Tibial artery (tissue), 4 donors: ENCODE measurements around the gene CLIC6.
"Not testable (repeated sequence)": the region's sequence is repeated elsewhere in the genome, so short reads cannot be mapped to it uniquely, and the experiment has no call there.

Experiments used
- DNase-seq, 2 donors: peaks; one replicate each; pipeline ENCODE4 v3.0.0-alpha.2; 2019
- H3K27ac ChIP-seq, 2 donors: fragments of 200-600 bp; sonication (generic) in 1 of 2; 1 replicate in 1 of 2; 2 replicates in 1 of 2; pipeline ENCODE4 v1.5.1; 2018 to 2019; ENCODE audit warnings: mild to moderate bottlenecking in 1 of 2
- H3K27me3 ChIP-seq, 2 donors: fragments of 200-600 bp; sonication (generic) in 1 of 2; one replicate each; pipeline versions ENCODE4 v1.5.1 to v1.6.0; 2016 to 2019
- H3K36me3 ChIP-seq, 3 donors: fragments of 200-600 bp; sonication (generic) in 2 of 3; one replicate each; pipeline ENCODE4 v1.5.1; 2016 to 2019; ENCODE audit warnings: mild to moderate bottlenecking in 2 of 3
- H3K4me1 ChIP-seq, 4 donors: fragments of 200-600 bp; sonication (generic) in 2 of 4; 1 replicate in 3 of 4; 2 replicates in 1 of 4; pipeline ENCODE4 v1.5.1; 2016 to 2019
- H3K4me3 ChIP-seq, 2 donors: fragments of 200-600 bp; sonication (generic) in 1 of 2; 1 replicate in 1 of 2; 2 replicates in 1 of 2; pipeline ENCODE4 v1.5.1; 2018 to 2019; ENCODE audit warnings: mild to moderate bottlenecking in 2 of 2
- H3K9me3 ChIP-seq, 3 donors: fragments of 200-600 bp; sonication (generic) in 1 of 3; one replicate each; pipeline ENCODE4 v1.5.1; 2016 to 2019
- CTCF ChIP-seq, 2 experiments: fragments of 200-600 bp in 1 of 2; fragments of 450-650 bp in 1 of 2; IDR thresholded peaks; one replicate each; pipeline ENCODE4 v1.5.1; 2017 to 2019; ENCODE audit warnings: antibody characterized with exemption in 2 of 2, mild to moderate bottlenecking in 1 of 2, moderate library complexity in 1 of 2
- intact Hi-C: fragments of 100-400 bp; cut with DNase I; formaldehyde crosslinking; loops from one replicate; pipeline ENCODE4 v1.15.0; 2023; ENCODE audit warnings: low total_unique reads

Gene CLIC6

GRCh38 chr21:34661848-34662247, 6.9 kb upstream of the CLIC6 start:
- H3K27ac ChIP-seq: no peak overlapping the region
- intact Hi-C loops: no loop called here
- DNase-seq: no peak
- peaks cover 3 to 27% (median 16%) of the 10 kb centered on the region in 3 donors for H3K9me3 ChIP-seq
- peaks cover 0 to 12% of the 10 kb centered on the region in 2 donors for H3K27me3 ChIP-seq
- no peak for TF ChIP-seq CTCF (IDR thresholded peaks at IDR 0.05)
- no peaks in the 10 kb centered on the region for H3K36me3 ChIP-seq
- H3K4me3 ChIP-seq: no peak overlapping the region
- H3K4me1 ChIP-seq: no peaks in the 10 kb centered on the region

GRCh38 chr21:34667761-34668160, 1.0 kb upstream of the CLIC6 start:
- no peaks in the 10 kb centered on the region for H3K36me3 ChIP-seq
- peaks cover 0 to 36% of the 10 kb centered on the region in 2 donors for H3K27me3 ChIP-seq
- no peak for DNase-seq
- H3K9me3 ChIP-seq: peaks cover 0 to under 1% (median 0%) of the 10 kb centered on the region in 3 donors
- no peak overlapping the region for H3K4me3 ChIP-seq
- intact Hi-C loops: no loop called here
- H3K27ac ChIP-seq: no peak overlapping the region
- TF ChIP-seq CTCF (IDR thresholded peaks at IDR 0.05): no peak
- peaks cover 0 to 20% (median 17%) of the 10 kb centered on the region in 4 donors for H3K4me1 ChIP-seq

DNA sequence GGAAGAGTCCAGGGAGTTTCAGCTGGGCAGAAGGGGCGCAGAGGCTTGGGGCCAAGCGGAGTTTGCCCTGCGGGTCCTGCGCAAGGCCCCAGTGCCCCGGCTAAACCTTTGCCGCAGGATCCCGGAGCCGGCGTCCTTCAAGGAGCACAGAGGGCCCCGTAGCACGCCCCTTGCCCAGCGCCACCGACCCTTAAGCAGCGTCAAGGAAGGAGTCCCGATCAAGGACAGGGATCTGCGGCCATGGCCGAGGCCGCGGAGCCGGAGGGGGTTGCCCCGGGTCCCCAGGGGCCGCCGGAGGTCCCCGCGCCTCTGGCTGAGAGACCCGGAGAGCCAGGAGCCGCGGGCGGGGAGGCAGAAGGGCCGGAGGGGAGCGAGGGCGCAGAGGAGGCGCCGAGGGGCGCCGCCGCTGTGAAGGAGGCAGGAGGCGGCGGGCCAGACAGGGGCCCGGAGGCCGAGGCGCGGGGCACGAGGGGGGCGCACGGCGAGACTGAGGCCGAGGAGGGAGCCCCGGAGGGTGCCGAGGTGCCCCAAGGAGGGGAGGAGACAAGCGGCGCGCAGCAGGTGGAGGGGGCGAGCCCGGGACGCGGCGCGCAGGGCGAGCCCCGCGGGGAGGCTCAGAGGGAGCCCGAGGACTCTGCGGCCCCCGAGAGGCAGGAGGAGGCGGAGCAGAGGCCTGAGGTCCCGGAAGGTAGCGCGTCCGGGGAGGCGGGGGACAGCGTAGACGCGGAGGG, 520 bp downstream of the CLIC6 start:
- TF ChIP-seq CTCF (IDR thresholded peaks at IDR 0.05): no peak
- Histone ChIP-seq H3K27ac (peak overlapping the region; percentile 47 to 54), H3K27me3 (peaks cover 0 to 43% of the 10 kb centered on the region in 2 donors), H3K4me1 (peaks cover 0 to 20% (median 17%) of the 10 kb centered on the region in 4 donors), H3K36me3 (no peaks in the 10 kb centered on the region), H3K9me3 (no peaks in the 10 kb centered on the region), H3K4me3 (peak overlapping the region; percentile 50 to 61)
- intact Hi-C loops: no loop called here
- no peak for DNase-seq

DNA sequence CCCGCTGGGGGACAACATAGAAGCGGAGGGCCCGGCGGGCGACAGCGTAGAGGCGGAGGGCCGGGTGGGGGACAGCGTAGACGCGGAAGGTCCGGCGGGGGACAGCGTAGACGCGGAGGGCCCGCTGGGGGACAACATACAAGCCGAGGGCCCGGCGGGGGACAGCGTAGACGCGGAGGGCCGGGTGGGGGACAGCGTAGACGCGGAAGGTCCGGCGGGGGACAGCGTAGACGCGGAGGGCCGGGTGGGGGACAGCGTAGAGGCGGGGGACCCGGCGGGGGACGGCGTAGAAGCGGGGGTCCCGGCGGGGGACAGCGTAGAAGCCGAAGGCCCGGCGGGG, 1.1 kb downstream of the CLIC6 start:
- DNase-seq, intact Hi-C loops, H3K36me3 ChIP-seq, H3K9me3 ChIP-seq: not testable (repeated sequence)
- H3K4me1 ChIP-seq: peaks cover 0 to 20% (median 17%) of the 10 kb centered on the region in 4 donors
- peak overlapping the region; percentile 50 to 61 for H3K4me3 ChIP-seq
- peaks cover 0 to 45% of the 10 kb centered on the region in 2 donors for H3K27me3 ChIP-seq
- H3K27ac ChIP-seq: peak overlapping the region; percentile 47 to 54

- H3K36me3 ChIP-seq: no peaks in the 10 kb centered on the region
- H3K27me3 ChIP-seq: peaks cover 0 to 45% of the 10 kb centered on the region in 2 donors
- intact Hi-C loops: no loop called here
- peak overlapping the region; percentile 47 to 54 for H3K27ac ChIP-seq
- peak in 1 of 2 donors; percentile 33 for DNase-seq
- no peak for TF ChIP-seq CTCF (IDR thresholded peaks at IDR 0.05)
- peaks cover 0 to 20% (median 17%) of the 10 kb centered on the region in 4 donors for H3K4me1 ChIP-seq
- H3K9me3 ChIP-seq: no peaks in the 10 kb centered on the region
- H3K4me3 ChIP-seq: peak overlapping the region; percentile 50 to 61
These were observed 1.6 kb downstream of the CLIC6 start for GRCh38 chr21:34670220-34670961.

- Histone ChIP-seq H3K4me3 (peak overlapping the region; percentile 50 to 61), H3K27ac (no peak overlapping the region), H3K9me3 (no peaks in the 10 kb centered on the region), H3K4me1 (peaks cover 0 to 20% (median 17%) of the 10 kb centered on the region in 4 donors), H3K27me3 (peaks cover 0 to 45% of the 10 kb centered on the region in 2 donors), H3K36me3 (no peaks in the 10 kb centered on the region)
- intact Hi-C loops: no loop called here
- TF ChIP-seq CTCF (IDR thresholded peaks at IDR 0.05): no peak
- DNase-seq: no peak
These were observed 2.2 kb downstream of the CLIC6 start for GRCh38 chr21:34670962-34671348.
